Activated CD4-positive, alpha-beta T cell treated with anti-CD3 and anti-CD28 coated beads, Interleukin-10, Interleukin-2, amounts not matched to agents 100 ng/mL and 50 ng/mL, durations not matched to agents 16 hours and 8 hours (primary cell): ENCODE measurements around the gene ZNRF2.

Source experiments
- DNase-seq: peaks from one replicate; pipeline ENCODE4 v3.0.0-alpha.2; 2020

ZNRF2 gene

DNA sequence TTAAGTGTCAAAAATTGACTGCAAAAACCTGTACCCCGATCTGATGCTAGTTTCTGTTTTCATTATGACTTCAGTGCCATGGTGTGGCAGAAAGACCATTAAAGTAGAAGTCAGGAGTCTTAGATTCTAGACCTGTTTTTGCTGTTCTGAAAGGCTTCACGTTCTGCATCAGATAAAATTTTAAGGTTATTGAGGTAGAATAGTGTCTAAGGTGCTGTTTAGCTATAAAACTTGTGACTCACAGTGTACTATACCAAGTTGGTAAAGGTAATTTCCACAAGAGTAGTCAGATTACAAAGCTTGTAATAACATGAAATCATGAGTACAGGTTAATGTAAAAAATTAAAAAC is 38.6 kb downstream of the ZNRF2 start:
- DNase-seq, result peak; percentile 73

DNA sequence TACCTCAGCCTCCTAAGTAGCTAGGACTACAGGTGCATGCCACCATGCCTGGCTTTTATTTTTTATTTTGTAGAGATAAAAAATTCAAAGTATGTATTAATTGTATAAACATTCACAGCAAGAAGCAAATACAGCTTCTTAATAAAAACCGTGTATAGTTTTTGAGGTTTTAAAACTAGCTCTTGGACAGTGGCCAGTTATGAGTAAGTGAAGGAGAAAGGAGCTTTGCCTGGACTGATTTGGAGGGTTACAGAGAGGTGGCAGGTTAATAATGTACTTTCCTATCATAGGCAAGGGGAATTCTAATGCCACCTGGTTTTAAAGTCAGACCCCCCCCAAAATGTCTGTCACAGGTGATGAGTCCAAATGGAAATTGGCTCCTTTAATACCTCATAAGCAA is 43.4 kb downstream of the ZNRF2 start:
- DNase-seq, result no peak

DNA sequence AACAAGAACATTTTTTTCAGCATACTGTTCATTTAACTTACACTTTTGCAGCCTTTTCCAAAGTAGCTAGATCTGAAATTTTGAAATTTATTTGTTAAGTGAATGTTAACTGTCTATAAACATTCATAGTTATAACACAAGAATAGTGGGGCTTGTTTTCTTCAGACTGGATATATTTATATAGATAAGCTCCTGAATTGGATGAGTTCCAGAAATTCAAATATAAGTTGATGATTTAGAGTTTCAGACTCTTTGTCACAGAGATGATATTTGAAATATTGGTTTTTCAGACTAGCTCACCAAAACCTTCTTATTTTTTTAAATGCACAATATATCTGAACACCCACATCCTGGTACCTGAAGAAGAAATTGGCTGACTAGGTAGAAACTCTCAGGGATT is 44.0 kb downstream of the ZNRF2 start:
- no peak for DNase-seq

DNA sequence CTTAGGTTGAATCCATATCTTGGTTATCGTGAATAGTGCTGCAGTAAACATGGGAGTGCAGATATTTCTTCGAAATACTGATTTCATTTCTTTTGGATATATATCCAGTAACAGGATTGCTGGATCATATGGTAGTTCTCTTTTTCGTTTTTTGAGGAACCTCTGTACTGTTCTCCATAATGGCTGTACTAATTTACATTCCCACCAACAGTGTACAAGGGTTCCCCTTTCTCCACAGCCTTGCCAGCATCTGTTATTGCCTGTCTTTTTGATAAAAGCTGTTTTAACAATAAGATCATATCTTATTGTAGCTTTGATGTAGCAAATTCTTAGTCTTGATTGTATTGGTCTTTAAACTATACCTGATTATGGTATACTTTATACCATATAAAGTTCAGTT is 45.3 kb downstream of the ZNRF2 start:
- DNase-seq, result no peak

DNA sequence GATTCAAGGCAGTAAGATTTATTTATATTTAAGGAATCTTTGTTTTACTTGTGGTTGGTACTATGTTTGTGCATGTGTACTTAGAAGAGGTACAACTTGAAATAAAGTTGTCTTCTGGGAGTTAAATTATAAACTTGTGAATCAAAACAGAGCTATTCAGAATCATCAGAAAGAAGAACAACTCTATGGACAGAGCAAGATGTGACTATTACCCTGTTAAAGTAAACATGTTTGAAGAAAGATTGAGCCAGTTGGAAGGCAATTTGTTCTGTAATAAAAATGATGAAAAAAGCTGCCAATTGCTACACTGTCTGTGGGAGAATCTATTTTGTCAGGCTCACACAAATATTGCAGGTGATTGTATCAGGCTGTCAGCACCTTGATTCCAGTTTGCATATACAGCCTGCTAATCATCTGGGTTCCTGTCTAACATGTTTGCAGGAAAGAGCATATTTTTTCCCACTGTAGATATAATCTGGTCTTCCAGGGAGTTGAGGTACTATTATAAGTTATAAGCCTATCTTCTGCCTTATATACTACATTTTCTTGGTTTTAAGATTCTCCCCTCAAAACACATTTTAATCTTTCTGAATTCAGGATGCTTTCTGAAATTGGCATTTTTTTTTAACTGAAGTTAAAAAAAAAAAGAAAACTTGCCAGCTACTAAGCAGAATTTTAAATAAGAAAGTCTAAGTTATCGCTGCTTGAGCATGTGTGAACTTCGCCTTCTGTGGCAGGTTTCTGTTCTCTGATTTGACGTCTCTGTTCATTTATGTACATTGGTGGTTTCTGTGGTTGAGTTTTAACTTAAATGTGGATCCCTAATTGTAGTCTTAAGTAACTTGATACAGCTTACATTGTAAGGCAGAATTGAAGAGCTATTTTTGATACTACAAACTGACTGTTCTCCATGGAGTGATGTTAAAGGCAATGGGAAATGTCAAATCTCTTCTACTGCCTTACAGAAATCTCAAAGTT is 46.0 kb downstream of the ZNRF2 start:
- DNase-seq, result peak; percentile 76

DNA sequence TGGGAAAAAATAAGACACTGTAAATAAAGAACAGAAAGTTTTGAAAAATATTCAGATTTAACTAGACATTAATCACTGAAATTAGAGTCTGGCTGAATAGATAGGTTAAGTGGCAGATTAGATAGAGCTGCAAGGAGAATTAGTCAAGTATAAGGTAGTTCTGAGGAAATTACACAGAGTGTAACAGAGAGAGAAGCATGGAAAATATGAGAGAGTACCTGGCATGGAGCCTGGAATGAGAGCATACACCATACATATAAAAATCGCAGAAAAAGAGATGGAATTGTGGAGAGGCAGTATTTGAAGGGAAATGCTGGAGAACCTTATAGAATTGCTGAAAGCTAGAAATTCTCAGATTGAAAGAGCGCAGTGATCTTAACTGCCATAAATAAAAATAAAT is 46.9 kb downstream of the ZNRF2 start:
- no peak for DNase-seq

DNA sequence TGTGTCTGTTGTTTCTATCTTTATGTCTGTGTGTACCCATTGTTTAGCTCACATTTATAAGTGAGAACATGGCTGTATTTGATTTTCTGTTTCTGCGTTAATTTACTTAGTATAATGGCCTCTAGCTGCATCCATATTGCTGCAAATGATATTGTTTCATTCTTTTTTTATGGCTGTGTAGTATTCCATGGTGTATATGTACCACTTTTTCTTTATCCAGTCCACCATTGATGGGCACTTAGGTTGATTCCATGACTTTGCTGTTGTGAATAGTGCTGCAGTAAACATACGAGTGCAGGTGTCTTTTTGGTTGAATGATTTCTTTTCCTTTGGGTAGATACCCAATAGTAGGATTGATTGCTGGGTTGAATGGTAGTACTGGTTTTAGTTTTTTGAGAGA is 48.2 kb downstream of the ZNRF2 start:
- no peak for DNase-seq

DNA sequence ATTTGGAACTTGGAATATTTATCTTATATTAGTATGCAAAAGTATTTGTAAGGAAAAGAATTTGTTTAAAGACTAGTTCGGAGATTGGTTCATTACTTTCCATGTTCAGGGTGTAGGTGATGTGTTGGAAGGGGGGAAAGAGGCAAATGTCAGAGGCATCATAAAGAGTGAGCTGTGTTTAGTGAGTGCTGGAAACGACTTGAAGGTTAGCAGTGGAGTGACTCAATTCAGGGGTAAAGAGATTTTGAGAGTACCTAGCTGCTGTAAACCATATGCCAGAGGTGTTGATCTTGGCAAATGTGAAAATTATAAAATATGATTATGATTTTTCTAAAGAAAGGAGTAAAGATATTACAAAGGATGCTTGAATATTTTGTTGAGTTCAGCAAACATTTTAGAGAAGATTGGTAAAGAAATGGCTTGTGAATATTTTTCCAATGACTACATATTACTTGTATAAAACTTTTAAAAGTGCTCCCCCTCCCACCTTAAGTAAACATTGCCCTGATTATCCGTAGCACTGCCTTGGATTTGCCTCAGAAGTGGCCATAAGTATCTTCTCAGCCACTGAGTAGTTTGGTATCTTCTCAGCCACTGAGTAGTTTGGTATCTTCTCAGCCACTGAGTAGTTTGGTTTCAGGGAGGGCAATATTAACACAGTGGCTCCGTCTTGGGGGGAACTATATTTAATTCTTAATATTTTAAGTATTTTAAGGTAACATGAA is 51.5 kb downstream of the ZNRF2 start:
- no peak for DNase-seq

DNA sequence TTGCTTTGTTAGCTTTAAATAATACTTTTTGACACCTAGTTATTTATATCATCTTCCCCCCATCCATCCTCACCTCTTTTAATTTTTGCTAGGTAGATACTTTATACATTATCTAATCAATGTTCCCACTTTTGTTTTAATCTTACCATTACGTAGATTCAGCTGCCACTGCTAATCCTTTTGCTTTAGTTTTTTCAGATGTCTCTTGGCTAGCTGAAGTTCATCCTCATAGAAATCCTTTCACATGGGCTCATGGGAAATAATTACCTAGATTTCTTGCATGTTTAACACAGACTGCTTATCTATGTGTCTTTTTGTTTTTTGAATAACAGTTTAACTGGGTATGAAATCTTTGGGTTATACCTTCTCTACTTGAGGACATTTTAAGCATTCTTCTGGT is 60.1 kb downstream of the ZNRF2 start:
- no peak for DNase-seq

DNA sequence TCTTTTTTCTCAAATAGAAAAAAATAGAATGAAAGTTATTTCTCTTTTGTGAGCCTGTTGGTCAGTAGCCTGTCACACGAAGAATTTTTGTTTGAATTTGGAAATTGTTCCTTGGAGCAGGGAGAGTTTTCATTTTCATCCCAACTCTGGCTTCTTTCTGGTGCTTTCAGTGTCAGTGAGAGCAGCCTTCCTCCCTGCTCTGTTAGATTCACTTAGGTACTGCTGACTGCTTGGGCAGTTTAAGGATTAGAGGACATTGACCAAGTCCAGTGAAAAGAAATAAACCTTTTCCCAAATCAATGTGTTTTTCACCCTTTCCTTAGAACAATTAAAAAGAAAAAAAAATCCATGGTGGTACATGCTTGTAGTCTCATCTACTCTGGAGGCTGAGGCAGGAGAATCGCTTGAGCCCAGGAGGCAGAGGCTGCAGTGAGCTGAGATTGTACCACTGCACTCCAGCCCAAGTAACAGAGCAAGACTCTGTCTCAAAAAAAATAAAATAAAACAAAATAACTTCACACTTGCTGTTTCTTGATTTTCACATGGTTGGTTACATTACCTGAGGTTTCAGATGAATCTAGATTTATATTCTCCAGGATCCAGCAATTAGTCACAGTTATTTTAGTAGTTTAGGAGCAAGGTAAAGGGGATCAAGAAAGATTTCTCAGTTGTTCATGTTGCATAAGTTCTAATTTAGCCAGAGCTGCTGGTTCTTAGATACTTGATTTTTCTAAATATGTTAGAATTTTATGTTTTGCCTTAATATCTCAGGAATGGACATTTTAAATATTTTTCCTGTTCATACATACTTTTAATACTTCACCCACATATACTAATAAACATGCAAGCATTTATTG is 63.1 kb downstream of the ZNRF2 start:
- no peak for DNase-seq

DNA sequence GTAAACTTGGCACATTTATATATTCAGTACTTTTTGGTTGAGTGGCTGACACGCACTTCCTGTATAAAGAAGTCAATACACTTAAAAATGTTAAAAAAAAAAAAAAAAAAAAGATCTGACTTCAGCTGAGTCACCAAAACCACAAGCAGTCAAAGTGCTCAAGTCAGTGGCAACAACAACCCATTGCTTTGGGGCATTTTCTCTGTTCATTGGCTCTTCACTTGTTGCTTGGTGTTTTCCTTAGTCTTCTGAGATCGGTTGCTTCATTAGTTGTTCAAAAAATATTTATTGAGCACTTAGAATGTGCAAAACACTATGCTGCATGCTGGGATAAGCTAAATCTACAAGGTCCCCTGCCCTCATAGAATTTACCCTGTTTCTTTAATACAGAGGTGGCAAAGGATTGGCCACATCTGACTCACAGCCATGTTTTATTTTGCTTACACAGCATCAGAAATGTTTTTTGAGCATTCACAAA is 63.7 kb downstream of the ZNRF2 start:
- DNase-seq, result peak; percentile 87

DNA sequence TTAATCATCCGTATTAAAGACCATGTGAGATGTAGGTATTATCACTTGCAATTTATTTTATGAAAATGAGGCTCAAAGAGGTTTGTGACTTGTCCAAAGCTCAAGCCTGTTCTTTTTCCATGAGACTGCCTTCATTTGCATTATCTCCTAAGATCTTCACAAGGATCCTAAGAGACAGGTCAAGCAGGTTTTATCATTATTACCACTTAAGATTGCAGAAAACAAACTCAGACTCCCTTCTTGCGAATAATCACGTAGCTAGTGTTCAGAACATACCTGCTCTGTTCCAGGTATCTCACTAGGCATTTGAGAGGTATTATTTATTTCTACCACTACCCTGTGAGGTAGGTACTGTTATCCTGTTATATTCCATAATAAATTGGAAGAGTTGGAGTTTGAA is 64.8 kb downstream of the ZNRF2 start:
- DNase-seq, result no peak

DNA sequence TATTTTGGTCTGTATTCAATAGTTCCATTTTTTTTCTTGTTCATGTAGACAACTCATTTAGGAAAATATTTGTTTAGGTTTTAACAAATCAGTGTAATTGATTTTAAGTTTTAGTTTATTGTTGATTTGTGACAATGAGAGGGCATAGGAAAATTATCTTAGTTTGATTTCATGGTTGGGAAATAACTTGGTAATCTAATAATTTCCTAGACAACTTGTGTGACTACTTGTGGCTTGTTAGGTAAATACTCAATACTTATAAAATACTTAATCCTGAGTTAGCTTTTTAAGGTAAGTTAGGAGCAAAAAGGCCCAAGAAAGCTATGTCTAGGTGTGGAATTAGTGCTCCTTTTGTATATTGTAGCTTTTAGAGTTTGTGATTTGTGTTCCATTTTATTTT is 65.4 kb downstream of the ZNRF2 start:
- DNase-seq, result no peak

DNA sequence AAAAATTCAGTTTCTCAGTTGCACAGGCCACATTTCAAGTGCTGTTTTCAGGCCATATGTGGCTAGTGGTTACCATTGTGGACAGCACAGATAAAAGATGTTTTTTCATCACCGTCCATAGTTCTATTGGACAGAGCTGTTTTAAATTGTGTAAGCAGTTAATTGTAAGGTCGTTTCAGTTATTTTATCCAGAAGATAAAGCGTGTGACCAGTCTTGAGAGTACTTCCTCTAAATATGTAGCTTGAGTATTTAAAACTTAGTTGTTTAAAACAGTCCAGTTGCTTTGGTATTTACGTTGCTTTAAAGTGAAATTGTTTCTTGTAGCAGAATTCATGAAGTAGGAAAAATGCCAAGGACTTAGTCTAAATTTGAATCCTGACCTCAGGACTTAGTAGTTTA is 66.9 kb downstream of the ZNRF2 start:
- no peak for DNase-seq

DNA sequence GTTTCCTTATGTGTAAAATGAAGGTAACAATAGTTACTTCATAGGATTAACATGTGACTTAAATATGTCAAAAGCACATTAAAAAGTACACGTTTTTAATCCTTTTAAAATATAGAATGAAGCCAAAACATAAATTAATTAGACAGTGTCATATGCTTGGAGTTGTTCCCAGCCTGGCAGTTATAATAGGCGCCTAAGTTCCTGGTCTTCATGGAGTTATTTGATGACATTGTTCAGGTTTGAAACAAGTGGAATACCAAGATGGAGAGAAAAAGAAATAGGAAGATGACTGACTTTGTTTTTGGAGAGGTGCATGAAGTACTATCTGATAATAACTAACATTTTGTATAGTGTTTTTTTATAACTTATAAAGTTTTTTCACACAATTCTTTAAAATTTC is 67.3 kb downstream of the ZNRF2 start:
- no peak for DNase-seq

DNA sequence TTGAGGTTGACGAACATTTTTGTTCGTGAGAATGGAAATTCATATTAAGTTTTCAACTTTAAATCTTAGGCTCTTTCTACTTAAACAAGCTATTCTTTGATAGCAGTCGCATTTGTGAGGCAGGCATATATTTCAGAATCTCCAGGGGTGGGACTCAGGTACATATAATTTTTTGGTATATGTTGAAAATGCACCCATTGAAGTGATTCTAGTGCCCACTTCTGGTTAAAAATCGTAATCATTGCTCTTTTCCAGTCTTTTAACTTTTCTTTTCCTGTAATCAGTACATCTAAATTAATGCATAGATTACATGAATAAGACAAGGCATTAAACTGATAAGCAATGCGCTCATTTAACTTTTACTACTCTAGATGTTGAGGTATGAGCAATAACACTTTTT is 67.8 kb downstream of the ZNRF2 start:
- peak; percentile 9 for DNase-seq

DNA sequence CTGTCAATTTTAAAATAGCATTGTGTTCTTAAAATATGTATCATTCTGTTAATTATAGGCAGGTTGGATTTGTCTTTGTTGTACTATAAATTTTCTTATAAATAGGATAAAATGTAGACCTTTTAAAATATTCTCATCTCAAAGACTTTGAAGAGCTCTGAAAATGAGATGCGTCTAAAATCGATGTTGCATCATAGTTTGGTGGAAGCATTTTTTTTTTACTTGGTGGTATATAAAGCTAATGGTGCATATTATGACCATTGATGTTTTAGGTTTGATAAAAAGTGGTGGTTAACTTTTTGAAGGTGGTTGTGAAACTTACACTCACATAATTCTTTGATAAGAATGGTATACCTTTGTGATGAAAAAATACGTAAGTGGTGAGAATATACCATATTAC is 69.1 kb downstream of the ZNRF2 start:
- no peak for DNase-seq

DNA sequence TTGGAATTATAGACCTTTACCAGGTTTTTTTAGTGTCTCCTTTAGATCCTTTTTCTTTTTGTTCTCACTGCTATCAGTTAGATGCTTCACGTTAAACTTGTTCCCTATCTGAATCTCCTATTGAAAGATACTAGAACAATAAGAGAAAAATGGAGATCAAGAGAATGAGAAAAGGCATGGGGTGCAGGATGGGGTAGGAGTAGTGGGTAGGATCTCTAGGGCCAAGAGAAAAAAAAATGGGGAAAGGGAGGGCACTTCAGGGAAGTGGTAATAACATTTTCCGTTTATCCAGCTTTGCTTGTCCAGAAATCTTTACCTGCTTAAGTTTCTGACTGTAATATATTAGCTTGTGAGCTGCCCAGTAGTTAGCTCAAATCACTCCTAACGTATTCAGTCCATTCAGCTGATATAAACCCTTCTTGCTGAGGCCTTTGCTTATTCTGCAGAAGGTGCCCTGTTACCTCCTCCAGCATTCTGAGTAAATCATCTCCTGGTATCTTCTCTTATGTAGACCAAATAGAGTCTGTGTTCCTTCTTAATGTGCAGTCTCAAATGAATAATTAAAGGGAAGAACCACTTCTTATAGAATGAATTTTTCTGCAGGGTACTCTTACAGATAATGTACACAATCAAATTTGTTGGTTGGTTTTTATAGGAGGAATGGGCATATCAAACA is 69.7 kb downstream of the ZNRF2 start:
- no peak for DNase-seq

DNA sequence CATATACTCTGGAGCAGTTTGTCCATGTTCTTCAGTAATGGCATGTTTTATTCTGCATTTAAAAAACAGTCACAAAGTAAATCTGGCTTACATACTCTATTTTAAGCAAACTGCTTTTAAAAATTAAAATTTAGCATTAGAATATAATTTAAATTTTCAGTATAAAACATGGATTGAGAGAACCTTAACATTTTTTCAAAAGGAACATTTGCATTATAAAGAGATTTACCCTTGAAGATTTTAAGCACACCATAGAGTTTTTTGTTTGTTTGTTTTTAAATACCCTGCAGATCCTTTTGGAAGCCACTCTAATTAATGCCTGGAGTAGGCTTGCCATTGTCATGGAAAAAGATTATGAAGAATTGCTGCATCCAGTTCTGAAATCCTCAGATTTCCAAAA is 70.4 kb downstream of the ZNRF2 start:
- DNase-seq, result no peak

DNA sequence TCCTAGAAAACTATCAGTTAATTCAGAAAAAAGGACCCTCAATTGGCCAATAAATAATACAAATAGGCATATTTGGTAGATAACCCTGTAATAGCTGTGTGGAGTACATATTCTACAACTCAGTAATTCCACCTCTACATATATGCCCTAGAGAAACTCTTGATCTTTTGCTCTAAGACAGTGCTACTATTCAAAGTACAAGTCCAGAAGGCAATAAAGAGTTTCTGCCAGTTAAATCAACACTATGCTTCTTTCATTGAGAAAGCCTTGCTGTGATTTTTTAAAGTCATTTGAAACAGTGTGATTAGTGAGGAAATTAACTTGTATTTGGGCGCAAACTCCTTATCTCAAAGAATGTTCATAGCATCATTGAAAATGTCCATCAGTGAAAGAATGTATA is 75.6 kb downstream of the ZNRF2 start:
- no peak for DNase-seq

DNA sequence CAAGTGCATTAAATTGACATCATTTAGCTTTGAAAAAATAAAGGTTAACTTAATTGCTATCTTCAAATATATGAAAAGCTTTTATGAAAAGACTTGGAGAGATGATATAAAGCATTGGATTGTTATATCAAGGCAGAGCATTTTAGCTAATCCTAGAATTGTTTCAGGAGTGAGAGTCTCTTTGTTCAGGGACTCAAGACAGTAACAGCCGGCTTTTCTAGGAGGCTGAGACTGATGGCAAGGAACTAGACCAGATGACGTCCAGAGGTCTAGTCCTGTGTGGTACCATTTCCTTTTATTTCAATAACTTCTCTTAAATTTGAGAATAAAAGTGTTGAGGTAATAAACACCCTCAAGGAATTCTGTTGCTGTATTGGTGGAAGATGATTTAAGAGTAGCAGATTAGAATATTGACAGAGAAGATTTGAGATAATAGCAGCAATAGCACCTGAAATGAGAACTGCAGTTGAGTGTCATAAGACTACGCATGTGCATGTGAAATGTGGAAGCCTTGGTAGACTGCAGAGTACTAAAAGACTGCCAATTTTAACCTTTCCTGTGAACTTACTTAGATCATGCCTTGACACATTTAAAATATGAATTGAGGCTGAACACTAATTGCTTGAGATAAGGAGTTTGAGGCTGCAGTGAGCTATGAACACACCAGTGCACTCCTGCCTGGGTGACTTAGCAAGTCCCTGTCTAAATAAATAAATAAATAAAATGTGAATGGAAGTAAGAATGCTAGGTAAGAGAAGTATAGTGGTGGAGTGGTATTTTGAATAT is 79.6 kb downstream of the ZNRF2 start:
- no peak for DNase-seq

DNA sequence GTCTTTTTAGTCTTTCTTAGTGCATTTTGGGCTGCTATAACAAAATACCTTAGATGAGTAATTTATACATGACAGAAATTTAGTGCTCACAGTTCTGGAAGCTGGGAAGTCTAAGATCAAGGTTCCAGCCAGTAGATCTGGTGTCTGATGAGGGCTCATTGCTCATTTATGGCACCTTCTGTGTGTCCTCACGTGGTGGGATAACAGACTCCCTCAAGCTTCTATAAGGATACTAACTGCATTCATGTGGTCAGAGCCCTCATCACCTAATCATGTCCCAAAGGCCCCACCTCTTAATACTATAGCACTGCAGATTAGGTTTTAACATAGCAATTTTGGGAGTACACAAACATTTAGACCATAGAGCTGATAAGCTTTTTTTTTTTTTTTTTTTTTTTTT is 80.4 kb downstream of the ZNRF2 start:
- no peak for DNase-seq
